Measurements from ENCODE around the gene ZNF451. TPM values are rescaled to one million over a fixed set of nuclear protein-coding genes. Genes with fewer than 3 reads are reported as not detected.

The ZNF451 gene
- total RNA-seq, 5 donors from 2014 or later (not counting 1 experiment from before 2014, with no cell fraction given): 68.0 to 124 (median 78.1) TPM

GRCh38 chr6:57174511-57174907, 84.5 kb downstream of the ZNF451 start:
- Histone ChIP-seq H3K27me3 (replicated peaks in 1 of 2; ENCODE audit: control insufficient read depth in 2 of 2, extremely low read depth in 1 of 2, insufficient read depth in 2 of 2, low read length in 1 of 2) (no peaks in the 10 kb centered on the region), H3K4me3 (ENCODE audit: control insufficient read depth in 1 of 2, extremely low read depth in 1 of 2, low read length in 1 of 2) (no peak overlapping the region), H3K9me3 (no peaks in the 10 kb centered on the region), H3K27ac (ENCODE audit: low read length) (no peak overlapping the region), H3K4me1 (ENCODE audit: control insufficient read depth in 1 of 2, extremely low read depth in 1 of 2, insufficient read depth in 2 of 2, low read length in 2 of 2) (peaks cover 6 to 8% of the 10 kb centered on the region in 2 experiments), H3K36me3 (ENCODE audit: control insufficient read depth in 2 of 2, extremely low read depth in 1 of 2, insufficient read depth in 1 of 2, low read length in 1 of 2) (no peaks in the 10 kb centered on the region)
- peaks cover 50 to 61% (median 53%) of the 10 kb centered on the region in 3 donors for H3K4me1 Mint-ChIP-seq
- no peak for ATAC-seq (replicated peaks in 1 of 4)
- ChIA-PET CTCF (no interaction called here), POLR2A (no interaction called here)
- no peaks in the 10 kb centered on the region for H3K27me3 Mint-ChIP-seq
- H3K27ac Mint-ChIP-seq: peak overlapping the region in 1 of 2 donors; percentile 91
- no CpG with 5 or more reads among the region's 3 CpGs for whole genome bisulfite sequencing (ENCODE audit: insufficient coverage)
- no peaks in the 10 kb centered on the region for H3K9me3 Mint-ChIP-seq
- no peaks in the 10 kb centered on the region for H3K36me3 Mint-ChIP-seq
- DNase-seq: no peak
- H3K4me3 Mint-ChIP-seq: no peak overlapping the region

- Mint-ChIP-seq H3K27me3 (no peaks in the 10 kb centered on the region), H3K9me3 (no peaks in the 10 kb centered on the region), H3K27ac (no peak overlapping the region), H3K4me1 (peaks cover 28 to 49% (median 39%) of the 10 kb centered on the region in 3 donors), H3K4me3 (no peak overlapping the region), H3K36me3 (peaks cover 7% of the 10 kb centered on the region)
- no peak for ATAC-seq (replicated peaks in 1 of 4)
- CTCF ChIA-PET: no interaction called here
- peaks cover 0 to 6% of the 10 kb centered on the region in 2 donors for H3K36me3 ChIP-seq (ENCODE audit: control insufficient read depth in 2 of 2, extremely low read depth in 1 of 2, insufficient read depth in 1 of 2, low read length in 1 of 2)
- 96% methylated on average over 6 of the region's 11 CpGs for whole genome bisulfite sequencing (ENCODE audit: insufficient coverage)
- no peak overlapping the region for H3K27ac ChIP-seq (ENCODE audit: low read length)
- peaks cover 0 to 4% of the 10 kb centered on the region in 2 experiments for H3K4me1 ChIP-seq (ENCODE audit: control insufficient read depth in 1 of 2, extremely low read depth in 1 of 2, insufficient read depth in 2 of 2, low read length in 2 of 2)
- no peak for DNase-seq
- H3K27me3 ChIP-seq (replicated peaks in 1 of 2; ENCODE audit: control insufficient read depth in 2 of 2, extremely low read depth in 1 of 2, insufficient read depth in 2 of 2, low read length in 1 of 2): no peaks in the 10 kb centered on the region
- H3K4me3 ChIP-seq (ENCODE audit: control insufficient read depth in 1 of 2, extremely low read depth in 1 of 2, low read length in 1 of 2): no peak overlapping the region
- POLR2A ChIA-PET: no interaction called here
- H3K9me3 ChIP-seq: no peaks in the 10 kb centered on the region
Observed at GRCh38 chr6:57177545-57178265, 87.7 kb downstream of the ZNF451 start.

- CTCF ChIA-PET: no interaction called here
Observed at GRCh38 chr6:57180596-57180995, 90.6 kb downstream of the ZNF451 start.

GRCh38 chr6:57182017-57182432, 92.0 kb downstream of the ZNF451 start:
- no peaks in the 10 kb centered on the region for H3K9me3 Mint-ChIP-seq
- POLR2A ChIA-PET: interaction anchor here in 1 of 2 donors (0.6 kb wide), 1 partner anchor 79 kb away, joined by 3 read pairs; no protein-coding TSS in a partner anchor

More at GRCh38 chr6:57180596-57180995, 90.6 kb downstream of the ZNF451 start:
- no peaks in the 10 kb centered on the region for H3K9me3 Mint-ChIP-seq
- ATAC-seq (replicated peaks in 1 of 4) (no peak), DNase-seq (no peak)
- H3K4me3 Mint-ChIP-seq: no peak overlapping the region
- H3K27me3 Mint-ChIP-seq: no peaks in the 10 kb centered on the region
- H3K27me3 ChIP-seq (replicated peaks in 1 of 2; ENCODE audit: control insufficient read depth in 2 of 2, extremely low read depth in 1 of 2, insufficient read depth in 2 of 2, low read length in 1 of 2): no peaks in the 10 kb centered on the region
- H3K4me1 Mint-ChIP-seq: peaks cover 2 to 24% (median 14%) of the 10 kb centered on the region in 3 donors
- no CpG with 5 or more reads among the region's 3 CpGs for WGBS (ENCODE audit: insufficient coverage)
- no peaks in the 10 kb centered on the region for H3K4me1 ChIP-seq (ENCODE audit: control insufficient read depth in 1 of 2, extremely low read depth in 1 of 2, insufficient read depth in 2 of 2, low read length in 2 of 2)
- H3K4me3 ChIP-seq (ENCODE audit: control insufficient read depth in 1 of 2, extremely low read depth in 1 of 2, low read length in 1 of 2): no peak overlapping the region
- H3K36me3 ChIP-seq (ENCODE audit: control insufficient read depth in 2 of 2, extremely low read depth in 1 of 2, insufficient read depth in 1 of 2, low read length in 1 of 2): peaks cover 0 to 16% of the 10 kb centered on the region in 2 donors
- H3K27ac ChIP-seq (ENCODE audit: low read length): no peak overlapping the region
- H3K27ac Mint-ChIP-seq: peak overlapping the region in 1 of 2 donors; percentile 19
- POLR2A ChIA-PET: no interaction called here
- peaks cover 18% of the 10 kb centered on the region for H3K36me3 Mint-ChIP-seq
- no peaks in the 10 kb centered on the region for H3K9me3 ChIP-seq

GRCh38 chr6:57183336-57183735, 93.3 kb downstream of the ZNF451 start:
- Histone ChIP-seq H3K27ac (ENCODE audit: low read length) (no peak overlapping the region), H3K27me3 (replicated peaks in 1 of 2; ENCODE audit: control insufficient read depth in 2 of 2, extremely low read depth in 1 of 2, insufficient read depth in 2 of 2, low read length in 1 of 2) (no peaks in the 10 kb centered on the region), H3K4me3 (ENCODE audit: control insufficient read depth in 1 of 2, extremely low read depth in 1 of 2, low read length in 1 of 2) (no peak overlapping the region), H3K36me3 (ENCODE audit: control insufficient read depth in 2 of 2, extremely low read depth in 1 of 2, insufficient read depth in 1 of 2, low read length in 1 of 2) (peaks cover 0 to 16% of the 10 kb centered on the region in 2 donors), H3K4me1 (ENCODE audit: control insufficient read depth in 1 of 2, extremely low read depth in 1 of 2, insufficient read depth in 2 of 2, low read length in 2 of 2) (no peaks in the 10 kb centered on the region), H3K9me3 (no peaks in the 10 kb centered on the region)
- H3K36me3 Mint-ChIP-seq: peaks cover 23% of the 10 kb centered on the region
- no peaks in the 10 kb centered on the region for H3K27me3 Mint-ChIP-seq
- no CpG with 5 or more reads among the region's 2 CpGs for WGBS (ENCODE audit: insufficient coverage)
- H3K4me3 Mint-ChIP-seq: no peak overlapping the region
- H3K4me1 Mint-ChIP-seq: peaks cover 1 to 5% (median 2%) of the 10 kb centered on the region in 3 donors
- H3K9me3 Mint-ChIP-seq: no peaks in the 10 kb centered on the region
- POLR2A ChIA-PET: interaction anchor here in 1 of 2 donors (1.0 kb wide), 1 partner anchor 11 kb away, joined by 3 read pairs; the partner anchor contains the start of gene BAG2
- CTCF ChIA-PET: interaction anchor here (0.6 to 0.7 kb wide), 3 partner anchors 15 to 280 kb away, joined by 3 to 4 read pairs (median 4); no protein-coding TSS in a partner anchor
- no peak for DNase-seq
- H3K27ac Mint-ChIP-seq: no peak overlapping the region
- no peak for ATAC-seq (replicated peaks in 1 of 4)

More at GRCh38 chr6:57182017-57182432, 92.0 kb downstream of the ZNF451 start:
- WGBS (ENCODE audit: insufficient coverage): 100% methylated on average over 1 of the region's 2 CpGs
- peaks cover 23% of the 10 kb centered on the region for H3K36me3 Mint-ChIP-seq
- no peak overlapping the region for H3K4me3 ChIP-seq (ENCODE audit: control insufficient read depth in 1 of 2, extremely low read depth in 1 of 2, low read length in 1 of 2)
- DNase-seq: no peak
- CTCF ChIA-PET: no interaction called here
- H3K27ac ChIP-seq (ENCODE audit: low read length): no peak overlapping the region
- H3K4me1 Mint-ChIP-seq: peaks cover 0 to 13% (median 5%) of the 10 kb centered on the region in 3 donors
- H3K9me3 ChIP-seq: no peaks in the 10 kb centered on the region
- H3K4me3 Mint-ChIP-seq: no peak overlapping the region
- H3K4me1 ChIP-seq (ENCODE audit: control insufficient read depth in 1 of 2, extremely low read depth in 1 of 2, insufficient read depth in 2 of 2, low read length in 2 of 2): no peaks in the 10 kb centered on the region
- H3K27me3 ChIP-seq (replicated peaks in 1 of 2; ENCODE audit: control insufficient read depth in 2 of 2, extremely low read depth in 1 of 2, insufficient read depth in 2 of 2, low read length in 1 of 2): no peaks in the 10 kb centered on the region
- H3K27me3 Mint-ChIP-seq: no peaks in the 10 kb centered on the region
- no peak for ATAC-seq (replicated peaks in 1 of 4)
- no peak overlapping the region for H3K27ac Mint-ChIP-seq
- H3K36me3 ChIP-seq (ENCODE audit: control insufficient read depth in 2 of 2, extremely low read depth in 1 of 2, insufficient read depth in 1 of 2, low read length in 1 of 2): peaks cover 0 to 16% of the 10 kb centered on the region in 2 donors

GRCh38 chr6:57190140-57190539, 100.2 kb downstream of the ZNF451 start:
- peak overlapping the region in 1 of 2 donors; percentile 34 for H3K27ac Mint-ChIP-seq
- H3K4me3 Mint-ChIP-seq: no peak overlapping the region
- Histone ChIP-seq H3K9me3 (no peaks in the 10 kb centered on the region), H3K36me3 (ENCODE audit: control insufficient read depth in 2 of 2, extremely low read depth in 1 of 2, insufficient read depth in 1 of 2, low read length in 1 of 2) (no peaks in the 10 kb centered on the region), H3K27me3 (replicated peaks in 1 of 2; ENCODE audit: control insufficient read depth in 2 of 2, extremely low read depth in 1 of 2, insufficient read depth in 2 of 2, low read length in 1 of 2) (no peaks in the 10 kb centered on the region), H3K27ac (ENCODE audit: low read length) (no peak overlapping the region), H3K4me3 (ENCODE audit: control insufficient read depth in 1 of 2, extremely low read depth in 1 of 2, low read length in 1 of 2) (no peak overlapping the region), H3K4me1 (ENCODE audit: control insufficient read depth in 1 of 2, extremely low read depth in 1 of 2, insufficient read depth in 2 of 2, low read length in 2 of 2) (no peaks in the 10 kb centered on the region)
- ATAC-seq (replicated peaks in 1 of 4) (no peak), DNase-seq (no peak)
- no CpG with 5 or more reads among the region's 2 CpGs for WGBS (ENCODE audit: insufficient coverage)
- ChIA-PET CTCF (interaction anchor here in 1 of 2 donors (1.5 kb wide), 1 partner anchor 126 kb away, joined by 10 read pairs; the partner anchor contains the start of gene PRIM2), POLR2A (no interaction called here)
- H3K4me1 Mint-ChIP-seq: peaks cover 0 to 5% (median 3%) of the 10 kb centered on the region in 3 donors
- H3K36me3 Mint-ChIP-seq: peaks cover 5% of the 10 kb centered on the region
- H3K27me3 Mint-ChIP-seq: no peaks in the 10 kb centered on the region
- no peaks in the 10 kb centered on the region for H3K9me3 Mint-ChIP-seq

All from T-cell (primary cell).